ENCODE measurements around the gene LYRM7. TPM values are rescaled to one million over a fixed set of nuclear protein-coding genes. Genes with fewer than 3 reads are reported as not detected.

The LYRM7 gene
- polyA plus RNA-seq, 4 donors: 12.4 to 16.4 (median 12.6) TPM

DNA sequence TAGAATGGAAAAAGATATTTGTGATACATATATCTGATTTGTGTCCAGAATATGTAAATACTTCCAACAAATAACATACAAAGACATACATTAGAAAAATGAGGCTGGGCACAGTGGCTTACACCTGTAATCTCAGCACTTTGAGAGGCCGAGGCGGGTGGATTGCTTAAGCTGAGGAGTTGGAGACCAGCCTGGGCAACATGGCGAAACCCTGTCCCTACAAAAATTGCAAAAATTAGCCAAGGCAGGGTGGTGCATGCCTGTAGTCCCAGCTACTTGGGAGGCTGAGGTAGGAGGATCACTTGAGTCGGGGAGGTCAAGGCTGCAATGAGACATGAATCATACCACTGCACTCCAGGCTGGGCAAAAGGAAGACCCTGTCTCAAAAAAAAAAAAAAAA, 47.0 kb downstream of the LYRM7 start:
- DNase-seq (ENCODE audit: low read depth in 4 of 4, low spot score in 2 of 4): no peak

DNA sequence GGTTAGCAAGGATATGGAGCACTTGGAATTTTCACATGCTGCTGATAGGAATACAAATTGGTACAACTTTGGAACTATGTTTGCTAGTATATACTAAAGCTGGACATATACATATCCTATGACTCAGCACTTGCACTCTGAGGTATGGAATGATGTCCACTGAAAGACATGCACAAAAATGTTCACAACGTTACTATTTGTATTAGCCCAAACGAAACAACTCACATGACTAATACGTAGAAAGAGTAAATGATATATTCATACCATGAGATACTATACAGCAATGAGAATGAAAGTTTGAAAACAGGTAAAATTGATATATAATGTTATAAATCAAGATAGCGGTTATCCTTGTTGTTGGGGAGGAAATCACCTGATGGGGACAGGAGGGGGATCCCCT, 47.6 kb downstream of the LYRM7 start:
- DNase-seq (ENCODE audit: low read depth in 4 of 4, low spot score in 2 of 4): no peak

- no peak for DNase-seq (ENCODE audit: low read depth in 4 of 4, low spot score in 2 of 4)
Observed at GRCh38 chr5:131220566-131220965, 49.8 kb downstream of the LYRM7 start.

DNA sequence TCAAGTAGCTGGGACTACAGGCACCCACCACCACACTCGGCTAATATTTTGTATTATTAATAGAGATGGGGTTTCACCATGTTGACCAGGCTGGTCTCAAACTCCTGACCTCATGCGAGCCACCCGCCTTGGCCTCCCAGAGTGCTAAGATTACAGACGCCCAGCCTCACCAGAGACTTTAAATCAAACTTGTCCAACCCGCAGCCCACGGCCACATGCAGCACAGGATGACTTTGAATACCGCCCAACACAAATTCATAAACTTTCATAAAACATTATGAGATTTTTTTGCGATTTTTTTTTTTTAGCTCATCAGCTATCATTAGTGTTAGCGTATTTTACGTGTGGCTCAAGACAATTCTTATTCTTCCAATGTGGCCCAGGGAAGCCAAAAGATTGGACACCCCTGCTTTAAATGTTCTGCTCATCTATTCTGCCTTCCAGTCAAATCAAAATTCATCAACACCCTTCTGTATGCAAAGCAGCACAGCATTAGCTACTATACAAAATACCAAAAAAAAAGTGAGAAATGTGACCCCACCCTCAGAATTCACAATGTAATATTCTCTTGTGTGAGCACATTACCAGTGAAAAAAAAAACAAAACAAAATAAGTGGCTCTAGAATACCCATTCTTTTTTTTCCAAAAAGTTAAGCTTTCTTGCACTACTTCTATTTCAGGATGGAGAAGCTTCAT, 50.4 kb downstream of the LYRM7 start:
- DNase-seq (ENCODE audit: low read depth in 4 of 4, low spot score in 2 of 4): no peak

GRCh38 chr5:131221888-131222287, 51.1 kb downstream of the LYRM7 start:
- DNase-seq (ENCODE audit: low read depth in 4 of 4, low spot score in 2 of 4): no peak

DNA sequence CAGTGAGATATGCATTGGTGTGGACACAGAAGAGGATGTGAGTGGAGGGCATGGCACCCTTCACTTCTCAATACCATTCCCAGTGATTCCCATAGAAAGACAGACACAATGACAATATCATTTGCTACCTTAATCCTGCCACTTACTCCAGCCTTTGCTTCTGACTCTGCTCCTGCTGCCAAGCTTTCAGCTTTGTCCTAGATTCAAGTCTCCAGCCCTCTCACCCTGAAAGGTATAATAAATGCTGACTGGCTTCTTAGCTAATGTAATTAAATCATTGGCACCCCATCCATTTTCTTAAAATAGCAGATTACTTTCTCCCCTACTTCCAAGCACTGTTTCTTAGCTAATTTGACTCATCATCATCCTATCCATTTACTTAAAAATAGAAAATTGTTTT, 52.0 kb downstream of the LYRM7 start:
- DNase-seq (ENCODE audit: low read depth in 4 of 4, low spot score in 2 of 4): no peak

DNA sequence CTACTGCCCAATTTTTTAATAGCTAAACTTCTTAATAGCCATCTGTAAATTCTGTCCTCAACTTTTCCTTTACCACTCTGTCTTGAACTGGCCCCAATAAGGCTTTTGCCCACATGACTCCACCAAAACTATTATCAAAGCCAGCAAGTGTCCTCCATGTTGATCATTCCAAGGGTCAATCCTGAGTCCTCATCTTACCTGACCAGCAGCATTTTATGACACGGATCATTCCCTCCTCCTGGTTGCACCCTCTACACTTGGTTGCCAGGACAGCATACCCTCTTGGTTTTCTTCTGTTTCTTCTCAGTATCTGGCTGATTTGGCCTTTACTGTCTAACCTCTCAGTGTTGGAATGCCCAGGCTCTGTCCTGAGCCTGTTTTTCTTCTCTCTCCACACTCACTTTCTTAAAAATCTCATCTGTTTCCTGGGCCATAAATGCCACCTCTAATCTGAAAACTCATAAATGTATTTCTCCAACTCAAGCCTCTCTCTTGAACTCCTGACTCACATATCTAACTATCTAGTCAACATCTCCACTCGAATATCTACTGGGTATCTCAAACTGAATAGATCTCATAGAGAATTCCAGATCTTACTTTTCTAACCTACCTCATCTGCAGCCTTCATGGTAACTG, 53.1 kb downstream of the LYRM7 start:
- DNase-seq (ENCODE audit: low read depth in 4 of 4, low spot score in 2 of 4): no peak

DNA sequence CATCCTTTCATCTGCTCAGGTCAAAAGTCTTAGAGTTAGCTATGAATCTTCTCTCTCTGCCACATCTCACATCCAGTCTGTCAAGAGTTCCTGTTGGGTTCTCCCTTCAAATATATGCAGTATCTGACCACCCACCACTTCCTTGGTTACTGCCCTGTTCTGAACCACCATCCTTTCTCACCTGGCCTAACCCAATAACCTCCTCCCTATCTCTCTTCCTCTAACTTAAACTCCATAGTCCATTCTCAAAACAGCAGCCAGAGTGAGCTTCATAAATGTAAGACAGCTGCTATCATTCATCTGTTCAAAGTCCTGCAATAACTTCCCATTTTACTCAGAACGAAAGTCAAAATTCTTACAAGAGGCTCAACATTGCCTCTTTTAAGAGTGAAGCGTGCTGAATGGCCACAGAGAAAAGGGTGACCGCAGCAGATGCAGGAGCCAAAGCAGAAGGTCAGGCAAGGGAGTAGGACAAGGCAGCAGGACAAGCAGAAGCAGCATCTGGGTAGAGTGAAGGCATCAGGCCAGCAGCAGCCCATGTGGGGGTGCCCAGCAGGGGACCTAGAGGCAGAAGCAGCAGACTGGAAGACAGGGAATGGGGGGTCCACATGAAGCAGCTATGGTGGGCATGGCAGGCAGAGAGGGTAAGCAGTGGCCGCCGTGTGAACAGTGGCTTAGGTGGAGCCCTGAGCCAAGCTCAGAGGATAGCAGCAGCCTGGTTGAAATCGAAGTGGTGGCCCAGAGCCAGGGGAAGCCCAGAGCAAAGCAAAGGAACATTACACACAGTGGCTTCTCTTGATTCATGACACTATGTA, 53.9 kb downstream of the LYRM7 start:
- no peak for DNase-seq (ENCODE audit: low read depth in 4 of 4, low spot score in 2 of 4)

- DNase-seq (ENCODE audit: low read depth in 4 of 4, low spot score in 2 of 4): no peak
Observed at GRCh38 chr5:131225282-131225974, 54.7 kb downstream of the LYRM7 start.

DNA sequence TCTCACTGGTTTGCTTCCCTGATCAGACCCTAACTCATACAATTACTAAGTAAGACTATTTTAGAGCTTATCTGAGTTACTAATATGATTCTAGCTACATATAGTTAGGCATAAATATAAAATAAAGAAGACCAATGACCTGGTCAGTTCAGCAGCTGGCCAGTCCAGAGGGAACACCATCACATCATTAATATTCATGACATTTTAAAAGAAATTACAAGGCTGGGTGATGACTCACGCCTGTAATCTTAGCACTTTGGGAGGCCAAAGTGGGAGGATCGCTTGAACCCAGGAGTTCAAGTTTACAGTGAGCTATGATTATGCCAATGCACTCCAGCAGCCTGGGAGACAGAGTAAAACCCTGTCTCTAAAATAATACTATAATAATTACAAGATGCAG, 56.2 kb downstream of the LYRM7 start:
- no peak for DNase-seq (ENCODE audit: low read depth in 4 of 4, low spot score in 2 of 4)

DNA sequence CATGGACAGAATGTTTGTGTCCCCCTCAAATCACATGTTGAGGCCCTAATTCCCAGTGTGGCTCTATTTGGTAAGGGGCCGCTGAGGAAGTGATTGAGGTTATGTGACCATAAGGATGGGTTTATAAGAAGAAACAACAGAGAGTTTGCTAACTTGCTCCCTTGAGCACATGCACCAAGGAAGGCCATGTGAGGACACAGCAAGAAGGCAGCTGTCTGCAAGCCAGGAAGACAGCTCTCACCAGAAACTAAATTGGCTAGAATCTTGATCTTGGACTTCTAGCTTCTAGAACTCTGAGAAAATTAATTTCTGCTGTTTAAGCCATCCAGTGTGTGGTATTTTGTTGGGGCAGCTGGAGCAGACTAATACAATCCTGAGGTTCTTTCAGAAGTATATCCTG, 57.9 kb downstream of the LYRM7 start:
- DNase-seq (ENCODE audit: low read depth in 4 of 4, low spot score in 2 of 4): no peak

- no peak for DNase-seq (ENCODE audit: low read depth in 4 of 4, low spot score in 2 of 4)
Observed at GRCh38 chr5:131229623-131230022, 58.9 kb downstream of the LYRM7 start.

DNA sequence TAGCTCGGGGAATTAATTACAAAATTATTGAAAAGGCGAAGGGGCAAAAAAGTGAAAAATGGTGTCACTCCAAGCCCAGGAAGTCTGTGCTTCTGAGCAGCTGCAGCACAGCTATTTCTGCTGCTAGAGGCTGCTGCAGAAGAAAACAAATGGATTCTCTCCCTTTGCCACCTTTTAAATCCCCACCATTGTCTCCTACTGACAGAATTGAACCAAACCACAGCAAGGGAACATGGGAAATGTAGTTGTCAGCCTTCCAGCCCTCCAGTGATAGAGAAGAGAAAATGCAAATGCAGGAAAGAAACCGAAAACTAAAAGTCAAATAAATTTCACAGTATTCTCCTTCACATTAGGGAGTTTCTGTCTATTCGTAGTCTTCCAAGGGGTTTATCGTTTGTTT, 59.7 kb downstream of the LYRM7 start:
- no peak for DNase-seq (ENCODE audit: low read depth in 4 of 4, low spot score in 2 of 4)

DNA sequence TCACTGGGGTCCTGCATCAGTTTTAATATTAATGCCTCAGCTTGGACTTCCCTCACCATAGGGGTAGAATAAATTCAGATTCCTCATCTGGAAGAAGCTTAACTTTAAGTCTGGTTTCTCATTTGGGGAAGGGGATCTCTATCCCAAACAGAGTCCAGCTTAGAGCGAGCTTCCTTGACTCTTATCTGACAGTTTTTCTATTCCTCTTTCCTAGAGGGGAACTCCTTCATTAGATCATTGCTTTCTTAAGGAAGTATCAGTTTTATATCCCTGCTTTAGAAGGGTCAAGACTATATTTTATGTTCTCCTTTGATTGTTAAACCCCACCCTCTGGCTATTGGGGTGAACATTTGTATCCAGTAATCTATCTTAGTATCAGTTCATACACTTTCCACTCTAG, 68.9 kb downstream of the LYRM7 start:
- no peak for DNase-seq (ENCODE audit: low read depth in 4 of 4, low spot score in 2 of 4)

GRCh38 chr5:131242728-131243255, 72.0 kb downstream of the LYRM7 start:
- DNase-seq (ENCODE audit: low read depth in 4 of 4, low spot score in 2 of 4): no peak

- no peak for DNase-seq (ENCODE audit: low read depth in 4 of 4, low spot score in 2 of 4)
Observed at GRCh38 chr5:131245312-131245711, 74.6 kb downstream of the LYRM7 start.

DNA sequence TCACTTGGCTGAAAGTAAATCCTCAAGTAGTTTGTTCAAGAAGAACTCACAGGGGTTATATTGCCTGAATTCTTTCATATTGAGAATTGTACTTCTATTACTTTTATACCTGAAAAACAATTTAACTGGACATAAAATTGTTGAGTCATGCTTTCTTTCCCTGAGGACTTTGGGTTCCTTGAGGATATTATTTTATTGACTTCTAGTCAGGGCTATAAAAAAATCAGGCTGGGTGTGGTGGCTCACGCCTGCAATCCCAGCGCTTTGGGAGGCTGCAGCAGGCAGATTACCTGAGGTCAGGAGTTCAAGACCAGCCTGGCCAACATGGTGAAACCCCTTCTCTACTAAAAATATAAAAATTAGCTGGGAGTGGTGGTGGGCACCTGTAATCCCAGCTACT, 75.2 kb downstream of the LYRM7 start:
- DNase-seq (ENCODE audit: low read depth in 4 of 4, low spot score in 2 of 4): no peak

DNA sequence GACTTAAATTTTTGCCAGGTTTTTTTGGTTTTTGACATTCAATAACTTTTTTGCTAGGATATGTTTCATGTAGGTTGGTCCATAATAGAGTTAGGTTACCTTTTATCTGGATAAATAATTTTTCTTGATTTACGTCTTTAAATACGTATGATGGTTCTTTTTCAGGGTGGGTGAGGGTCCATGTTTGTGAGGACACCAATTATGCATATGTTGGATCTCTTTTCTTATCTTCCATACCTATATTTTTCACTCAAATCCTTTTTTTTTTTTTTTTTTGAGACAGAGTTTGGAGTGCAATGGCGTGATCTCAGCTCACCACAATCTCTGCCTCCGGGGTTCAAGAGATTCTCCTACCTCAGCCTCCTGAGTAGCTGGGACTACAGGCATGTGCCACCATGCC, 75.8 kb downstream of the LYRM7 start:
- no peak for DNase-seq (ENCODE audit: low read depth in 4 of 4, low spot score in 2 of 4)

GRCh38 chr5:131250751-131251475, 80.2 kb downstream of the LYRM7 start:
- DNase-seq (ENCODE audit: low read depth in 4 of 4, low spot score in 2 of 4): no peak

DNA sequence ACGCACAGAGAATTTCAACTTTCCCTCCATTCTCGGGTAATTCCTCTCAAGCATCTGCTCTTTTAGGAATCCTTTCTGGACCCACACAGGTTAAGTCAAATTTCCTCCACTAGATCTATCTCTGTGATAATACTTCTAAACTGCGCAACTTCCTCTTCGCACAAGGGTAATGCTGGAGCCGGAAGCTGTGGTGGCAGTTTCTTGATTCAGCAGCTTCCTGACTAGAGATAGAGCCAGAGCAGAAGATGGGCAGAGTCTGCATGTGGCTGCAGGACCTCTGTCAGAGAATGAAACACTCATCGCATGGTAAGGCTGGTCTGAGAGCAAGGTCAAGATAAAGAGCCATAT, 82.1 kb downstream of the LYRM7 start:
- DNase-seq (ENCODE audit: low read depth in 4 of 4, low spot score in 2 of 4): no peak

Data from left renal cortex interstitium (tissue), 4 donors.